ENCODE results near the gene TMEM271.

The TMEM271 gene

DNA sequence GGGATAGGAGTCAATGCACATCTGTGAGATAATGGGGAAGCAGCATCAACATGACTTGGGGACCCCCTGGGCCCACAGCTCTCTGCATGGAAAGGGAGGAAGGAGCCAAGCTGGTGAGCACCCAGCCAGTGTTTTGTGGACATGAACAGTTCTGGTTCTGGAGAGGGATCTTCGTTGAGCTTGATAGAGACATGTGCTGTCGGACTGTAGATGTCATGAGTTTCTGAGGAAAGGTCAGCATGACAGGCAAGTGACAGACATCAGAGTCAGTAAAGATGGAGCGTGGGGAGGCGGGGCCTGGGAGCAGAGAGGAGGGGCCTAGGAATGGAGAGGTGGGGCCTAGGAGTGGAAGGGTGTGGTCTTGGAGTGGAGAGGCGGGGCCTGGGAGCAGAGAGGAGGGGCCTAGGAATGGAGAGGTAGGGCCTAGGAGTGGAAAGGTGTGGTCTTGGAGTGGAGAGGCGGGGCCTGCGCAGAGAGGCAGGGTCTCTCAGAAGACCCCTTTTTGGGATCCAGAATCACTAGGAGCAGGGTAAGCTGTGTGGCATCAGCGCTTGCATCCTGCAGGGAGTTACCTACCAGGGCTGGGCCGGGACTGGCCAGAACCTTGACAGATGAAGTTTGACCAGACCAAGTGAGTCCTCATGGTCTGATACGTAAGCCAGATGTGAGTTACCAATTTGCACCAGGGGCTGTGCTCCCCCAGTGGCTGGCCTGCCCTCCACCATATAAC lies 43.3 kb downstream of the TMEM271 start:
- peak; percentile 5 for DNase-seq

DNA sequence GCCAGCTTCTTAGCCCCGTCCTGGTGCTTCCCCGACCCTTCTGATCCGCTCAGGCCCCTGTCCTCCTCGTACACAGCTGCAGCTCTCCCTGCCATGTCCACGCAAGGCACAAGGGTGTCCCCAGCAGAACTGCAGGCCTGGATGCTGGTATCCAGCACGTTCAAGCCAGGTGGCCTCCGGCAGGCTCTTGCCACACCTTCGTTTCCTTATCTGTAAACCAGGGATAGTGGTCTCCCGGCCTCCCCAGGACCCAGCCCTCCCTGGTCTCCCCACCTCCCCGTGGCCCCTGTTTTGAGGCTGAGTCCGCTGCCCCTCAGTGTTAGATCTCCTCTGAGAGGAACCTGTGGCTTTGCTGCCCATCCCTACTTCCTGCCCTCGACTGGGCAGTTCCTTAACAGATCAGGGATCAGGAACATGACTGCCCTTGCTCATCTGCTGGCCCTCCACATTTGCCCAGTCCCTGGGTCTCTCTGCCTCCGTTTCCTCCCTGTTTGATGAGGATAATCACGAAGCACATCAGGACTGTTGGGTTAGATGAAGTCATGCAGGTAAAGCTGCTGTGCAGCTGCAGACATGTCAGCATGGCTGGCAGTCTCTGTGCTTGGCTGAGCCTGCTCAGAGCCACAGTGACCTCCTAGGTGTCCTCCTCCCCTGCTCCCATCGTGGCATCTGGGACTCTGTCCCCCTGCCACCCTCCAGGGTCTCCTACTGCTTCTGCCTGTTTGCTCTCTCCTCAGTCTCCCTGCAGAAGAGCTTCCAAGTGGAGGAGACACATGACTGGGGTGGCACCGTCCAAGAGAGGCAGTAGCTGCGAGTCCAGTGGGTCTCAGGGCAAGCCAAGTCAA lies 44.2 kb downstream of the TMEM271 start:
- no peak for DNase-seq

DNA sequence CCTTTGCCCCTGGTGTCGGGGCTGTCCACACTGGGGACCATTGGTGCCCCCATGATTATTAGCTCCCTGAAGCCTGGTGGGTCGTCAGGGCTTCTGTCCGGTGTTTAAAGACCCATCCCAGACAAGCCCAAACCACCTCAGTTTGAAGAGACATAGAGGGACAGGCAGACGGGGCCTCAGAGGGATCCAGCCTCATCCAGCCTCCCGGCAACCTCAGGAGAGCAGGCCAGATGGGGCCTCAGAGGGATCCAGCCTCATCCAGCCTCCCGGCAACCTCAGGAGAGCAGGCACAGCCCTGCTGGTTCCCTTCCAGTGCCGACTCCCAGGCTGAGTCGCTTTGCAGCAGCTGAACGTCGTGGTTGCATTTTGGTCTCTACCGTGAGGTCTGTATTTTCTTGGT lies 45.0 kb downstream of the TMEM271 start:
- no peak for DNase-seq

DNA sequence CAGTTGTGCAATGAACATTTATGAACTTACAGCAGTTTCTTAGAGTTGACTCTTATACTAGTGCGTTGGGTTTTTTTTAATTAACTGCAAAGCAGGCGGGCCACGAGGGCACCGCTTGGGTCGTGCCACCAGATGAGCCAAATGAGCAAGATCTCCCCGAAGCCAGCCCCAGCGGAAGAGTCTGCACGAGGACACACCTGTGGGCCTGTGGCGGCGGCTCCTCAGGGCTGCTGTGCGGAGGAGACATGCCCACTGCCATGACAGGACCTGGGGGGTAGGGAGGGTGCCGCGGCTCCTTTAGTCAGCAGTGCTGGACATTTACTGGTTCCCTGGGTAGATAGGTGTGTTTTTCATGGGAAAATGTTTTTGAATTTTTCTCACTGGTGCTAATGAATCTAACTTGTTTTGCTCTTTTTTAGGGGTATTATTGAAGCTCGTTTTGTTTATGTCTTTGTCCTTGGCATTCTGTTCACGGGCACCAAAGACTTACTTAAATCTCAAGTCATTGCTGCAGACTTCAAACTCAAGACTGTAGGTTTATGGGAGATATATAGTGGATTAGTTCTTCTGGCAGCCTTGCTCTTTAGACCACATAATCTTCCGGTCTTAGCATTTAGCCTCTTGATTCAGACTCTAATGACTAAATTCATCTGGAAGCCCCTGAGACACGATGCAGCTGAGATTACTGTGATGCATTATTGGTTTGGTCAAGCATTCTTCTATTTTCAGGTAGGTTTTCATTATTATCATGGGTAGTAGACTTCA lies 45.9 kb downstream of the TMEM271 start:
- DNase-seq, result no peak

DNA sequence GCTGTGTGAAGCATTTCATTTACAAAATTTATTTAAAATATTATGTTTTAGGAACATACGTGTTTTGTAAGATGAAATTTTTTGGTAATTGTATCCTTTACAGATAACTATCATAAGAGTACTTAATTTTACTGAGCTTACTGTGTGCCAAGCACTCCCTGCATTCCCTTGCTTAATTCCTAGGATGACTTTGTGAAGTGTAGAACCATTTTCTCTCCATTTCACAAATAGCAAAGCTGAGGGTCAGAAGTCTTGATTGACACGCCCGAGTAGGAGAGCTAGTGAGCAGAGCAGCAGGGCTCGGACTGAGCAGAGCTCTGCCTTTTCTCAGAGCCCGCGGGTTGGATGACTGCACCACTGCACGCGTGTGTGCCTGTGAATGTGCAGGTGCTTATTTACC lies 46.5 kb downstream of the TMEM271 start:
- no peak for DNase-seq

DNA sequence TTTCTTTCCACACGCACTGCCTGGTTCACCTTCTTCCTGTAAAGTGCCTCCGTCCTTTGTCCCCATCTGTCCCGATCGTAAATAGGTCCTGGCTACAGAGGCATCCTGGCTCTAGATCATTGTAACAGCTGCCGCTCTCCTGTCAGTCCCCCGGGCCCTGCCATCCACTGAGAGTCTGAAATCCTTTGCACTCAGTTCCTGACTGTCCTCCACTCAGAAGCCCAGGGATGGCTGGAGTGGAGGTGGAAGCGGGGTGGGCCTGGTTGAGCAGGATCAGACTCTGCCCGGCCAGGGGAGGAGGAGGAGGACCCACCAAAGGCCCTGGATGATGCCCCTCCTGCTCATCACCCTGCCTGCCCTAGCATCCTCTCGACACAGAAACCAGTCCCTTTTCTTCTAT lies 47.3 kb downstream of the TMEM271 start:
- DNase-seq, result no peak

DNA sequence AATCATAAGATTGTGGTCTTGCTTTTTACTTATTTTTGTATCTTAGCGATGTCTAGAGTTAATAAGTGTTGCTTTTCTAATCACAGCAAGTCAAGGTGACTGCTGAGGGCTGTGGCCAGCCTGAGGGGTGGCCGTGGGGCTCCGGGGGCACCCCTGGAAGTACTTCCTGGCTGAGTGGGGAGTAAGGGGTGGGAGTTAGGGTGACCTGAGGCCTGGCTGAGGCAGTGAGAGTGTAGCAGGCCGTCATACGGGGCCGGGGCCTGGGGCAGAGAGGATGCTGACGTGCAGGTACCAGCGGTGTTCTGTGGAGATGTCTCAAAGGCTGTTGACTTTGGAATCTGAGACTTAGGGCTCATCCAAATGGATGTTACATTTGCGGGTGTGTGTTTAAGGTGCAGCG lies 47.8 kb downstream of the TMEM271 start:
- DNase-seq, result no peak

DNA sequence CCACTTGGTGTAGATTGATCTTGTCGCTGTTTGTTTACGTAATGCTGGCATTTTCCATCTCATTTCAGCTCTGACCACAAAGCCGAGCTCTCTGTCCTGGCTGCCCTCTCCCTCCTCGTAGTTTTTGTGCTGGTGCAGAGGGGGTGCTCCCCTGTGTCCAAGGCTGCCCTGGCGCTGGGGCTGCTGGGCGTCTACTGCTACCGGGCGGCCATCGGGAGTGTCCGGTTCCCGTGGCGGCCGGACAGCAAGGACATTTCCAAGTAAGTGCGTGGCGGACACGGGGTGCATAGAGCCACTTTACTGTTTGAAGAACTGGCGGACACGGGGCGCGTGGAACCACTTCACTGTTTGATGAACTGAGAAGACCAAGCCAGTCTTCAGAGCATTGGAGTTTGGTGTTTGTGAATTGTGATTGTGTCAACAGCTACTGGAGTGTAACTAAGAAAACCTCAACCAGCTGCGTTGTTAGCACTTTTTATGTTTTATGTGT lies 49.1 kb downstream of the TMEM271 start:
- DNase-seq, result no peak

DNA sequence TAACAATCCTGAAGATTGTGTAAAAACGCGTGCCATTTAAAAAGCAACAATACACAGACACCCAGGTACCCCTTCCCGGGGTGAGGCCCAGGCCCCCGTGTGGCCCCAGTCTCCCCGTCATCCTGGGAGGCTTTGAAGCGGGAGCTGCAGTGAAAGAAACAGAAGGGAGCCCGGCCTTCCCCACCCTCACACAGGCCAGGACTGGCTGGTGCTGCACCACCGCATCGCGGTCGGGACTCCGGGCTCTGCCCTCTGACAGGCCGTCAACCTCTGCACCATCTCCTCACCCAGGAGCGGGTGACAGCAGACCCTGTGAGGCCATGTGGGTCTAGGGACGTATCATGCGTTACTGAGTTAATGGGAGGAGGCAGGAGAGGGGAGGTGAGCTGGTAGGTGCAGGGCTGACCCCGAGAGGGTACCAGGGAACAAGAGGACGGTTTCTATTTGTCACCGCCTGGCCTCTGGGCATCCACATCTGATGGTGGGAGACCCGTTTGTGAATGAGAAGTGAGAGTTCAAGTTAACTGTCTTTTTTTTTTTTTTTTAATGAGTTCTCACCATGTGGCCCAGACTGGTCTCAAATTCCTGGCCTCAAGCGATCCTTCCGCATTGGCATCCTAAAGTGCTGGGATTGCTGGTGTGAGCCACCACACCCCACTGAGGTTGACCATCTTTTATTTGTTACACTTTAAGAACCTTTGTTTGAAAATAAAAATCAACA lies 49.7 kb downstream of the TMEM271 start:
- DNase-seq, result no peak

DNA sequence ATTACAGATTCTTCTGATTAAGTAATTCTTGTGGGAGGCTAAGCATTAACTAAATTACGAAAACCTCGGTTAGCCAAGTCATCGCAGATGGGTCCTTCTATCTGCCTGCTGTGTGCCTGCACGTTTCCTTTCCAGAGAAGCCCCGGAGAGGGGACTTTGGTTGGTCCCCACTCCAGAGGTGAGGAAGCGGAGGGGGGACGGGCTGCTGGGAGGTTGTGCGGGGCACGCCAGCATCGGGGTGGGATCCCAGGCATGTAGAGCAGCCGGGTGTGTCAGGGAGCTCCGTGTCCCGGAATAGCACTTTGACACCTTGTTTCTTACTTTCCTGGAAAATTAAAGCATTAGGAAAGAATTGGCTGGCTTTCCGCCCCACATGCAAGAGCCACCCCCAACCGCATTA lies 50.4 kb downstream of the TMEM271 start:
- no peak for DNase-seq

DNA sequence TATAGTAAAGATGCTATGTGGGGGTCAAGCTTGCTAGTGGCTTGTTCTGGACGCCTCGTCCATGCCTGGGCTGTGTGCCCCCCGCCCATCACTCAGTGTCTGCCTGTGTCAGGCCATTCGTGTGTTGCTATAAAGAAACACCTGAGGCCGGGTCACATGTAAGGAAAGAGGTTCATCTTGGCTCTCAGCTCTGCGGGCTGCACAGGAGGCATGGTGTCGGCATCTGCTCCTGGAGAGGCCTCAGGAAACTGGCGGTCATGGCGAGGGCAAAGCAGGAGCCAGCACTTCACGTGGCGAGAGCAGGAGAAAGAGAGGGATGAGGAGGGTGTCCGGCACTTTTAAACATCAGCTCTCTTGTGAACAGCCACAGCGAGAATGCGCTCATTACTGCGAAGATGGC lies 51.9 kb downstream of the TMEM271 start:
- DNase-seq, result no peak
